Uterus (tissue), 2 donors: ENCODE results near the gene DMD.

Experiments
- CTCF ChIP-seq, 4 experiments: fragments of 200-600 bp in 2 of 4; fragments of 450-650 bp in 2 of 4; sonication (generic) in 2 of 4; IDR thresholded peaks; one replicate each; pipeline ENCODE4 v1.5.1; 2016 to 2019; ENCODE audit warnings: antibody characterized with exemption in 4 of 4, mild to moderate bottlenecking in 2 of 4, moderate library complexity in 1 of 4
- POLR2A ChIP-seq, 2 donors: fragments of 450-650 bp; IDR thresholded peaks; one replicate each; pipeline ENCODE4 v1.6.1; 2016; ENCODE audit warnings: antibody characterized with exemption in 2 of 2, mild to moderate bottlenecking in 1 of 2, moderate library complexity in 1 of 2

- TF ChIP-seq CTCF (IDR thresholded peaks at IDR 0.05) = no peak
- no peak for TF ChIP-seq POLR2A (IDR thresholded peaks at IDR 0.05)
Measured at GRCh38 chrX:31376408-31377022, 1834.8 kb downstream of the DMD start.
